Body of pancreas (tissue), 4 donors: ENCODE measurements around the gene TLL2.

Experiments
- CTCF ChIP-seq, 7 experiments: fragments of 450-650 bp in 4 of 7; fragments of 200-600 bp in 3 of 7; sonication (generic) in 3 of 7; IDR thresholded peaks; one replicate each; pipeline ENCODE4 v1.5.1; 2016 to 2019; ENCODE audit warnings: antibody characterized with exemption in 7 of 7
- POLR2A ChIP-seq, 3 donors: fragments of 450-650 bp; IDR thresholded peaks; one replicate each; pipeline ENCODE4 v1.6.1; 2016; ENCODE audit warnings: antibody characterized with exemption in 3 of 3, mild to moderate bottlenecking in 2 of 3

- TF ChIP-seq CTCF (IDR thresholded peaks at IDR 0.05) (no peak), POLR2A (IDR thresholded peaks at IDR 0.05) (no peak)
Measured at GRCh38 chr10:96505150-96506136, 8.3 kb downstream of the TLL2 start.
